Measurements from ENCODE around the gene IL17RE.
"Not testable (repeated sequence)": the region's sequence is repeated elsewhere in the genome, so short reads cannot be mapped to it uniquely, and the experiment has no call there.

Gene IL17RE

GRCh38 chr3:9881441-9881840 is 21.2 kb upstream of the IL17RE start:
- DNase-seq = no peak

- DNase-seq = no peak
Observed at GRCh38 chr3:9883706-9884554, 18.7 kb upstream of the IL17RE start.

- DNase-seq = no peak
Observed at GRCh38 chr3:9884555-9885165, 18.0 kb upstream of the IL17RE start.

- no peak for DNase-seq
Observed at GRCh38 chr3:9886328-9886727, 16.3 kb upstream of the IL17RE start.

GRCh38 chr3:9887480-9887879 is 15.2 kb upstream of the IL17RE start:
- no peak for DNase-seq

- no peak for DNase-seq
Observed at GRCh38 chr3:9888540-9888939, 14.1 kb upstream of the IL17RE start.

GRCh38 chr3:9889405-9889804 is 13.2 kb upstream of the IL17RE start:
- no peak for DNase-seq

GRCh38 chr3:9890249-9891071 is 12.2 kb upstream of the IL17RE start, which contains the start of gene JAGN1:
Gene JAGN1, plus strand, starts transcription at chr3:9890610. Its CDS starts 113 bp downstream, at chr3:9890723.
- peak; percentile 92 for DNase-seq

- DNase-seq = no peak
Observed at GRCh38 chr3:9891072-9891622, 11.5 kb upstream of the IL17RE start.

- DNase-seq = no peak
Observed at GRCh38 chr3:9893739-9894138, 8.9 kb upstream of the IL17RE start.

GRCh38 chr3:9895715-9896114 is 6.9 kb upstream of the IL17RE start:
- not testable (repeated sequence) for DNase-seq

GRCh38 chr3:9896755-9897407 is 5.8 kb upstream of the IL17RE start:
- not testable (repeated sequence) for DNase-seq

- DNase-seq = no peak
Observed at GRCh38 chr3:9897408-9898372, 5.0 kb upstream of the IL17RE start.

GRCh38 chr3:9898467-9899241 is 4.0 kb upstream of the IL17RE start:
- no peak for DNase-seq

- DNase-seq = no peak
Observed at GRCh38 chr3:9899289-9899791, 3.3 kb upstream of the IL17RE start.

- not testable (repeated sequence) for DNase-seq
Observed at GRCh38 chr3:9900965-9901415, 1.7 kb upstream of the IL17RE start.

GRCh38 chr3:9901967-9902366 is 681 bp upstream of the IL17RE start:
- peak; percentile 62 for DNase-seq

- DNase-seq = no peak
Observed at GRCh38 chr3:9903238-9903624, 583 bp downstream of the IL17RE start.

- DNase-seq = no peak
Observed at GRCh38 chr3:9903904-9904303, 1.3 kb downstream of the IL17RE start.

GRCh38 chr3:9906480-9906879 is 3.8 kb downstream of the IL17RE start:
- DNase-seq = no peak
